Measurements from ENCODE around the gene SMC6. TPM values are rescaled to one million over a fixed set of nuclear protein-coding genes. Genes with fewer than 3 reads are reported as not detected.

Gene SMC6
- total and polyA plus RNA-seq, 10 of the 15 experiments (the other 5 are each of a cell fraction or from before 2014, with no cell fraction given): 12.8 to 63.8 (median 38.8) TPM

DNA sequence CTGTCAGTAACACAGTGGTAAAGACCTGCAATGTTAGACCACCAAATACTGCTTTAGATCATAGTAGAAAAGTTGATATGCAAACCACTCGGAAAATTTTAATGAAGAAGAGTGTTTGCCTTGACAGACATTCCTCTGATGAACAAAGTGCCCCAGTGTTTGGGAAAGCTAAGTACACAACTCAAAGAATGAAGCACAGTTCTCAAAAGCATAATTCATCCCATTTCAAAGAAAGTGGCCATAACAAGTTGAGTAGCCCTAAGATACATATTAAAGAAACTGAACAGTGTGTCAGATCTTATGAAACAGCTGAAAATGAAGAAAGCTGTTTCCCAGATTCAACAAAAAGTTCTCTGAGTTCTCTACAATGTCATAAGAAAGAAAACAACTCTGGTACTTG, 27.9 kb upstream of the SMC6 start (continued):
- TF ChIP-seq, protein P1, sequence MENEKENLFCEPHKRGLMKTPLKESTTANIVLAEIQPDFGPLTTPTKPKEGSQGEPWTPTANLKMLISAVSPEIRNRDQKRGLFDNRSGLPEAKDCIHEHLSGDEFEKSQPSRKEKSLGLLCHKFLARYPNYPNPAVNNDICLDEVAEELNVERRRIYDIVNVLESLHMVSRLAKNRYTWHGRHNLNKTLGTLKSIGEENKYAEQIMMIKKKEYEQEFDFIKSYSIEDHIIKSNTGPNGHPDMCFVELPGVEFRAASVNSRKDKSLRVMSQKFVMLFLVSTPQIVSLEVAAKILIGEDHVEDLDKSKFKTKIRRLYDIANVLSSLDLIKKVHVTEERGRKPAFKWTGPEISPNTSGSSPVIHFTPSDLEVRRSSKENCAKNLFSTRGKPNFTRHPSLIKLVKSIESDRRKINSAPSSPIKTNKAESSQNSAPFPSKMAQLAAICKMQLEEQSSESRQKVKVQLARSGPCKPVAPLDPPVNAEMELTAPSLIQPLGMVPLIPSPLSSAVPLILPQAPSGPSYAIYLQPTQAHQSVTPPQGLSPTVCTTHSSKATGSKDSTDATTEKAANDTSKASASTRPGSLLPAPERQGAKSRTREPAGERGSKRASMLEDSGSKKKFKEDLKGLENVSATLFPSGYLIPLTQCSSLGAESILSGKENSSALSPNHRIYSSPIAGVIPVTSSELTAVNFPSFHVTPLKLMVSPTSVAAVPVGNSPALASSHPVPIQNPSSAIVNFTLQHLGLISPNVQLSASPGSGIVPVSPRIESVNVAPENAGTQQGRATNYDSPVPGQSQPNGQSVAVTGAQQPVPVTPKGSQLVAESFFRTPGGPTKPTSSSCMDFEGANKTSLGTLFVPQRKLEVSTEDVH (IDR thresholded peaks at IDR 0.05; ENCODE audit: low read depth, partially characterized antibody): no peak
- TF ChIP-seq NR2C2 (IDR thresholded peaks at IDR 0.05; ENCODE audit: borderline replicate concordance, control insufficient read depth, insufficient read length, low read depth) (no peak), NKRF (conservative IDR thresholded peaks at IDR 0.05) (no peak), TBL1XR1 (IDR thresholded peaks at IDR 0.05; ENCODE audit: low read depth, low read length) (no peak), TCF3 (IDR thresholded peaks at IDR 0.05; ENCODE audit: borderline replicate concordance, insufficient read depth, low read depth, low read length) (no peak), HSF1 (IDR thresholded peaks at IDR 0.05; ENCODE audit: low read depth, low read length) (no peak), ATF2 (IDR thresholded peaks at IDR 0.05; ENCODE audit: low read length) (no peak), ZZZ3 (IDR thresholded peaks at IDR 0.05; ENCODE audit: control insufficient read depth, insufficient read length, low read depth) (no peak), ATF3 (IDR thresholded peaks at IDR 0.05; ENCODE audit: borderline replicate concordance, extremely low read depth, low read depth, low read length) (no peak), RAD51 (IDR thresholded peaks at IDR 0.05) (no peak)
